ENCODE results near the gene YBEY. TPM values are rescaled to one million over a fixed set of nuclear protein-coding genes. Genes with fewer than 3 reads are reported as not detected.

The YBEY gene
- total and polyA plus RNA-seq, 2 of the 8 experiments (the other 6 are each of a cell fraction or from before 2014, with no cell fraction given), result 26.9 to 31.9 TPM

DNA sequence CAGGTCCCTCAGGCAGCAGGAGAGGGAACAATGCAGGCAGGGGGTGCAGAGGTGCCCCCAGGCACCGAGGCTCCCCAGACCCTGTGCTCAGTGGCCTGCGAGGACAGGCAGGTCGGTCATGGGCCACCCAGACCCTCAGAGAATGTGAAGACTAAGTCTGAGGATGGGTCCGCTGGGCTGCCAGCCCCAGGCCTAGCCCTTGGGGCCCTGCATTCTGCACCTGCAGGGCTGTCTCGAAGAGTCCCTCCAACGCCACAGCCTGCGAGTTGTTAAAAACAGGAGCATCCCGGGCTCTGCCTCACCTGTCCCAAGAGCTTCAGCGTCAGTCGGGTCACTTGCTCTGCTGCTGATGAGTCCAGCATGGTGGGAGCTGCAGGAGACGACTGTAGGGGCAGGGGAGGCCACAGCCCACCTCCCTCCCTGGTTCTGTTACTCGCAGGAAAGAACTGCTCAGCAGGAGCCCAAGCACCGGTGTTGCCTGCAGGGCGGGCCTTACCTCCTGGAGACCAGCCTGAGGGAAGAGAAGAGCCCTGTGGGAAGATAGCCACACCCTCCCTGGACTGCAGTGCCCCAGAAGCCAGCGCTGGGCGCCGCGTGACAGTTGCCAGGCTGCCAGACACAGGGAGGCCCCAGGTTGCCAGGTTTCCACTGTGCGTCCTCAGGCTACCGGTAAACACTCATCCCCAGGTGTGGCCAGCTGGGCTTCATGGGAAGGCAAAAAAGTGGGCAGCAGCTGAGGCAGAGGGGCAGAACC is 31.7 kb downstream of the YBEY start:
- Histone ChIP-seq H2BK120ac (replicated peaks; ENCODE audit: low read depth, low read length) (no peak overlapping the region), H3K27ac (ENCODE audit: low read depth, low read length) (no peak overlapping the region), H3K23me2 (ENCODE audit: low read depth, low read length) (peaks cover 8% of the 10 kb centered on the region), H3K79me1 (ENCODE audit: low read depth, low read length) (peaks cover 11% of the 10 kb centered on the region), H3K14ac (ENCODE audit: insufficient read length) (no peak overlapping the region), H2AK5ac (ENCODE audit: low read depth, low read length) (no peak overlapping the region), H3K23ac (ENCODE audit: insufficient read length) (no peak overlapping the region), H3K56ac (replicated peaks; ENCODE audit: insufficient read length, low read depth, low read length) (no peak overlapping the region), H2BK12ac (ENCODE audit: low read depth, low read length) (no peak overlapping the region), H4K5ac (ENCODE audit: insufficient read length, low read depth, low read length) (no peak overlapping the region), H3K4me1 (replicated peaks in 1 of 4; ENCODE audit: control insufficient read depth in 3 of 4, insufficient read depth in 4 of 4, low read length in 3 of 4) (peaks cover 0 to 20% (median 14%) of the 10 kb centered on the region in 4 experiments; a peak in 6 of 7 replicates), H3K9ac (replicated peaks in 1 of 4; ENCODE audit: extremely low read depth in 1 of 4, low read depth in 3 of 4, low read length in 3 of 4) (no peak overlapping the region), H2BK15ac (ENCODE audit: low read length) (no peak overlapping the region), H2BK5ac (ENCODE audit: low read depth, low read length) (0 out of 2 replicates have a peak overlapping the region, but pooled peaks have one; percentile 12), H3K36me3 (ENCODE audit: control insufficient read depth in 2 of 4, insufficient read depth in 4 of 4, low read length in 3 of 4) (peaks cover 0 to 10% (median 7%) of the 10 kb centered on the region in 4 experiments; a peak in 5 of 8 replicates), H4K91ac (replicated peaks; ENCODE audit: insufficient read length, low read length) (no peak overlapping the region), H3K79me2 (ENCODE audit: control insufficient read depth in 1 of 2, insufficient read depth in 2 of 2, low read length in 2 of 2) (peaks cover 11 to 28% of the 10 kb centered on the region in 2 experiments), H3K4me2 (ENCODE audit: insufficient read depth in 1 of 2, low read depth in 2 of 2, low read length in 2 of 2) (peak overlapping the region; percentile 11 to 29; a peak in 1 of 4 replicates), H2AFZ (ENCODE audit: low read length) (no peak overlapping the region), H3K4ac (replicated peaks; ENCODE audit: insufficient read length, low read depth, low read length) (no peak overlapping the region), H3K9me3 (ENCODE audit: insufficient read depth in 2 of 2, low read depth in 1 of 2, low read length in 1 of 2) (no peaks in the 10 kb centered on the region), H4K20me1 (replicated peaks in 1 of 2; ENCODE audit: control insufficient read depth in 1 of 2, insufficient read depth in 2 of 2, low read length in 2 of 2) (peaks cover 7 to 34% of the 10 kb centered on the region in 2 experiments), H4K8ac (ENCODE audit: extremely low read depth, insufficient read depth, low read length) (no peak overlapping the region), H3K18ac (ENCODE audit: extremely low read depth, low read length) (no peak overlapping the region), H2BK20ac (ENCODE audit: low read length) (no peak overlapping the region; the same call in 1 of the 2 replicates), H3K27me3 (replicated peaks in 1 of 4; ENCODE audit: control insufficient read depth in 3 of 4, extremely low read depth in 1 of 4, insufficient read depth in 3 of 4, low read length in 3 of 4) (no peaks in the 10 kb centered on the region), H3K4me3 (ENCODE audit: extremely low read depth in 1 of 4, insufficient read depth in 2 of 4, low read depth in 3 of 4, low read length in 4 of 4) (no peak overlapping the region)
- ChIA-PET POLR2A (ENCODE audit: partially characterized antibody) (interaction anchor here (1.4 to 4.5 kb wide), 4 partner anchors 11 to 32 kb away, joined by 5 to 22 read pairs (median 10); partner anchors contain the start of genes MCM3AP and YBEY), CTCF (ENCODE audit: partially characterized antibody) (interaction anchor here (1.1 to 1.4 kb wide), 2 partner anchors 8 to 65 kb away, joined by 4 to 6 read pairs; a partner anchor contains a TSS)
- DNase-seq (ENCODE audit: low read depth in 1 of 2, low spot score in 2 of 2) (peak in 1 of 2 experiments; percentile 54), FAIRE-seq (no peak)
- TF ChIP-seq FOSL1 (IDR thresholded peaks at IDR 0.05; ENCODE audit: insufficient read depth, low read depth, low read length) (no peak), SIN3A (conservative IDR thresholded peaks at IDR 0.05 in 1 of 2, IDR thresholded peaks at IDR 0.05 in 1 of 2; ENCODE audit: low read depth in 1 of 2, low read length in 2 of 2) (peak in 1 of 2 experiments; percentile 69; a peak in 2 of 4 replicates), NANOG (IDR thresholded peaks at IDR 0.05; ENCODE audit: insufficient read depth, low read depth, low read length, poor library complexity, severe bottlenecking) (no peak), SIRT6 (IDR thresholded peaks at IDR 0.05; ENCODE audit: low read length) (no peak)
- TF ChIP-seq, protein P1, sequence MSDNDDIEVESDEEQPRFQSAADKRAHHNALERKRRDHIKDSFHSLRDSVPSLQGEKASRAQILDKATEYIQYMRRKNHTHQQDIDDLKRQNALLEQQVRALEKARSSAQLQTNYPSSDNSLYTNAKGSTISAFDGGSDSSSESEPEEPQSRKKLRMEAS (IDR thresholded peaks at IDR 0.05), result 0 out of 2 replicates have a peak, but pooled peaks have one; percentile 19
- WGBS, 2 experiments (ENCODE audit: extremely low coverage in 1 of 2, insufficient coverage in 1 of 2, insufficient read length in 1 of 2, insufficient replicate concordance in 2 of 2, low coverage in 1 of 2, low lambda C conversion rate in 2 of 2, missing lambda C conversion rate in 1 of 2), result 73% methylated on average over 20 of the region's 20 CpGs; no CpG with 5 or more reads in 1 of the 2 experiments

Measured in H1 (cell line).